Panc1 (cell line): ENCODE measurements around the gene SMTN.
A peak's percentile ranks its signal among the peaks of the same experiment; 100 is the strongest.

Experiments
- CTCF ChIP-seq: fragments of 450-650 bp; IDR thresholded peaks from 2 replicates; pipeline ENCODE4 v1.5.1; 2017; ENCODE audit warnings: mild to moderate bottlenecking
- POLR2AphosphoS5 ChIP-seq: IDR thresholded peaks from 2 replicates; pipeline ENCODE4 v1.6.1; 2012; ENCODE audit warnings: mild to moderate bottlenecking, low read depth, low read length, moderate library complexity
- SIN3A ChIP-seq: IDR thresholded peaks from 2 replicates; pipeline ENCODE4 v1.6.1; 2012; ENCODE audit warnings: low read depth, mild to moderate bottlenecking, low read length, moderate library complexity, borderline replicate concordance; ENCODE audit not compliant: insufficient read depth

- TF ChIP-seq SIN3A: no peak
- TF ChIP-seq CTCF: peak; percentile 93
- no peak for TF ChIP-seq POLR2AphosphoS5
Observed at GRCh38 chr22:31148953-31149627, 68.0 kb downstream of the SMTN start.
